ENCODE results near the gene SGCA. TPM values are rescaled to one million over a fixed set of nuclear protein-coding genes. Genes with fewer than 3 reads are reported as not detected.
A peak's percentile ranks its signal among the peaks of the same experiment; 100 is the strongest.

SGCA gene
- polyA plus RNA-seq, 1 donor (not counting 4 experiments of a cell fraction or from before 2014, with no cell fraction given): not detected

GRCh38 chr17:50199211-50199802 lies 33.5 kb downstream of the SGCA start:
- Histone ChIP-seq H3K9me3 (ENCODE audit: control insufficient read depth, low read depth, low read length) (no peaks in the 10 kb centered on the region), H3K4me1 (ENCODE audit: control insufficient read depth, extremely low read depth, insufficient read depth, low read length) (peaks cover 12% of the 10 kb centered on the region), H3K27ac (ENCODE audit: control insufficient read depth, insufficient read depth, low read length) (no peak overlapping the region), H3K36me3 (ENCODE audit: control insufficient read depth in 2 of 2, extremely low read depth in 1 of 2, insufficient read depth in 2 of 2, low read length in 2 of 2) (no peaks in the 10 kb centered on the region), H4K20me1 (ENCODE audit: control insufficient read depth, extremely low read depth, insufficient read depth, low read length) (no peaks in the 10 kb centered on the region), H3K79me2 (ENCODE audit: control insufficient read depth, insufficient read depth, low read length) (no peaks in the 10 kb centered on the region), H3K4me3 (ENCODE audit: control insufficient read depth in 2 of 3, extremely low read depth in 1 of 3, insufficient read depth in 2 of 3, low read depth in 1 of 3, low read length in 3 of 3) (peak overlapping the region in 2 of 3 experiments; percentile 38 to 79), H3K4me2 (ENCODE audit: control insufficient read depth, extremely low read depth, insufficient read depth, low read depth, low read length) (peak overlapping the region; percentile 94), H3K9me1 (ENCODE audit: control insufficient read depth, extremely low read depth, insufficient read depth, low read length) (no peaks in the 10 kb centered on the region), H3K9ac (ENCODE audit: control insufficient read depth, extremely low read depth, insufficient read depth, low read length) (peak overlapping the region; percentile 77), H3K27me3 (ENCODE audit: control insufficient read depth, extremely low read depth, insufficient read depth, low read length) (peaks cover 27% of the 10 kb centered on the region), H2AFZ (ENCODE audit: control insufficient read depth, low read length) (peak overlapping the region; percentile 80)
- DNase-seq (ENCODE audit: low read depth, low spot score) (no peak), FAIRE-seq (no peak)
- TF ChIP-seq, protein P1, sequence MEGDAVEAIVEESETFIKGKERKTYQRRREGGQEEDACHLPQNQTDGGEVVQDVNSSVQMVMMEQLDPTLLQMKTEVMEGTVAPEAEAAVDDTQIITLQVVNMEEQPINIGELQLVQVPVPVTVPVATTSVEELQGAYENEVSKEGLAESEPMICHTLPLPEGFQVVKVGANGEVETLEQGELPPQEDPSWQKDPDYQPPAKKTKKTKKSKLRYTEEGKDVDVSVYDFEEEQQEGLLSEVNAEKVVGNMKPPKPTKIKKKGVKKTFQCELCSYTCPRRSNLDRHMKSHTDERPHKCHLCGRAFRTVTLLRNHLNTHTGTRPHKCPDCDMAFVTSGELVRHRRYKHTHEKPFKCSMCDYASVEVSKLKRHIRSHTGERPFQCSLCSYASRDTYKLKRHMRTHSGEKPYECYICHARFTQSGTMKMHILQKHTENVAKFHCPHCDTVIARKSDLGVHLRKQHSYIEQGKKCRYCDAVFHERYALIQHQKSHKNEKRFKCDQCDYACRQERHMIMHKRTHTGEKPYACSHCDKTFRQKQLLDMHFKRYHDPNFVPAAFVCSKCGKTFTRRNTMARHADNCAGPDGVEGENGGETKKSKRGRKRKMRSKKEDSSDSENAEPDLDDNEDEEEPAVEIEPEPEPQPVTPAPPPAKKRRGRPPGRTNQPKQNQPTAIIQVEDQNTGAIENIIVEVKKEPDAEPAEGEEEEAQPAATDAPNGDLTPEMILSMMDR (optimal IDR thresholded peaks at IDR 0.05 in 1 of 3, IDR thresholded peaks at IDR 0.05 in 1 of 3, conservative IDR thresholded peaks at IDR 0.05 in 1 of 3; ENCODE audit: extremely low read depth in 1 of 3, insufficient read depth in 2 of 3, low read length in 3 of 3): no peak
- TF ChIP-seq EZH2 (IDR thresholded peaks at IDR 0.05; ENCODE audit: low read length): no peak
- dilution Hi-C loops (cut with MboI; ENCODE audit: extremely low pct_ligation_motif_present, low sequenced_read_pairs): no loop called here

DNA sequence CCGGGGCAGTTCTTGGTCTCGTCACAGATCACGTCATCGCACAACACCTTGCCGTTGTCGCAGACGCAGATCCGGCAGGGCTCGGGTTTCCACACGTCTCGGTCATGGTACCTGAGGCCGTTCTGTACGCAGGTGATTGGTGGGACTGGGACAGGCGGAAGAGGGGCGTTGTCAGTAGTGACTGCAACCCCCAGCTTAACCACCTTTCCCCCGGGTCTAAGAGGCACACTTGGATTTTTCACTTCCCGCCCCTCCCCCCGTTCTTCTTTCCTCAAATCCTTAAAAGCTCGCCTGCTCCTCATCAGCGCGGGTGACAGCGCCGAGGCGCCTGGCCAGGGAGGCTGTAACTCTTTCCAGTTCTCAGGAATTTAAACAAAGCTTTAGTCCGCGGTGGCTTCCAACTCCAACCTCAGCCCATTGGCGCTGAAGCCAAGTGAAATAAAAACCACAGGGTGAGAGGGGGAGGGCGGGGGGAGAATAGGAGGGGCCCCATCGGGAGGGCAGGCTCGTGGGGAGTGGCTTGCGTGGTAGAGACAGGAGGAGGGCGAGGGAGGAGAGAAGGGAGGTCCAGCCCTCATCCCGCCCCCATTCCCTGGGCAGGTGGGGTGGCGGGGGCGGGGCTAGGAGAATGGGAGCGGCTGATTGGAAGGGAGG lies 34.1 kb downstream of the SGCA start:
- TF ChIP-seq, protein P1 (optimal IDR thresholded peaks at IDR 0.05 in 1 of 3, IDR thresholded peaks at IDR 0.05 in 1 of 3, conservative IDR thresholded peaks at IDR 0.05 in 1 of 3; ENCODE audit: extremely low read depth in 1 of 3, insufficient read depth in 2 of 3, low read length in 3 of 3): no peak
- TF ChIP-seq EZH2 (IDR thresholded peaks at IDR 0.05; ENCODE audit: low read length): no peak
- Histone ChIP-seq H3K27ac (ENCODE audit: control insufficient read depth, insufficient read depth, low read length) (peak overlapping the region; percentile 78), H3K4me2 (ENCODE audit: control insufficient read depth, extremely low read depth, insufficient read depth, low read depth, low read length) (peak overlapping the region; percentile 94), H3K9ac (ENCODE audit: control insufficient read depth, extremely low read depth, insufficient read depth, low read length) (peak overlapping the region; percentile 77), H3K9me3 (ENCODE audit: control insufficient read depth, low read depth, low read length) (no peaks in the 10 kb centered on the region), H3K4me1 (ENCODE audit: control insufficient read depth, extremely low read depth, insufficient read depth, low read length) (peaks cover 12% of the 10 kb centered on the region), H3K79me2 (ENCODE audit: control insufficient read depth, insufficient read depth, low read length) (no peaks in the 10 kb centered on the region), H4K20me1 (ENCODE audit: control insufficient read depth, extremely low read depth, insufficient read depth, low read length) (no peaks in the 10 kb centered on the region), H3K4me3 (ENCODE audit: control insufficient read depth in 2 of 3, extremely low read depth in 1 of 3, insufficient read depth in 2 of 3, low read depth in 1 of 3, low read length in 3 of 3) (peak overlapping the region; percentile 38 to 79 (median 79)), H2AFZ (ENCODE audit: control insufficient read depth, low read length) (peak overlapping the region; percentile 80), H3K27me3 (ENCODE audit: control insufficient read depth, extremely low read depth, insufficient read depth, low read length) (peaks cover 33% of the 10 kb centered on the region), H3K36me3 (ENCODE audit: control insufficient read depth in 2 of 2, extremely low read depth in 1 of 2, insufficient read depth in 2 of 2, low read length in 2 of 2) (no peaks in the 10 kb centered on the region), H3K9me1 (ENCODE audit: control insufficient read depth, extremely low read depth, insufficient read depth, low read length) (no peaks in the 10 kb centered on the region)
- DNase-seq (ENCODE audit: low read depth, low spot score) (no peak), FAIRE-seq (peak; percentile 68)
- dilution Hi-C loops (cut with MboI; ENCODE audit: extremely low pct_ligation_motif_present, low sequenced_read_pairs): no loop called here

All from keratinocyte (primary cell).